Activated CD8-positive, alpha-beta memory T cell treated with anti-CD3 and anti-CD28 coated beads for 36 hours (primary cell): Measurements from ENCODE around the gene GJB3. TPM values are rescaled to one million over a fixed set of nuclear protein-coding genes. Genes with fewer than 3 reads are reported as not detected.

Experiments used
- CTCF ChIA-PET: fragments of 350-600 bp; sonication (Branson Sonifier 250); formaldehyde crosslinking; loops from one replicate; lab custom pipeline; 2021; ENCODE audit warnings: antibody characterized with exemption; lab: Charles Lee
- POLR2A ChIA-PET: fragments of 350-600 bp; sonication (Branson Sonifier 250); formaldehyde crosslinking; loops from one replicate; lab custom pipeline; 2021; ENCODE audit warnings: antibody characterized with exemption; lab: Charles Lee
- total RNA-seq, 2 experiments: library from RNA; stranded (reverse); gene quantifications; one replicate each; pipeline ENCODE4 v1.2.3, GENCODE V29; 2021

Gene GJB3
- total RNA-seq, 2 experiments from 2014 or later, result not detected

DNA sequence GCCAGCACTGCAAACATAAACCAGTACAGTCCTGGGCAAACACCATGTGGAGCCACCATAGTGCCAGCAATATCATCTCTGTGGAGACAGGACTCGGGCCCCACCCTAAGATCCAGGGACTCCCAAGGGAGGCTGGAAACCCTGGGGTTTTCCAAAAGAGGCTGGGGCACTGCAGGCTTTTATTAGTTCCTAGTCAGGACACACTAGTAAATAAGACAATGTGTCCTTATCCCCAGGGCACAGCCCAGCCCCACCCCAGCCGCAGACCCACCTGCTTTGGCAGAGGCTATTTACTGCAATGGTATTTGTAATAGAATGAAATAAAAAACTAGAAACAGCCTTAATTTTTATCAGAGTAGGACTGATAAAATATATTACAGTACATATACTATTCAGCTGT, 486 bp upstream of the GJB3 start:
- CTCF ChIA-PET, result no interaction called here
- POLR2A ChIA-PET, result no interaction called here

DNA sequence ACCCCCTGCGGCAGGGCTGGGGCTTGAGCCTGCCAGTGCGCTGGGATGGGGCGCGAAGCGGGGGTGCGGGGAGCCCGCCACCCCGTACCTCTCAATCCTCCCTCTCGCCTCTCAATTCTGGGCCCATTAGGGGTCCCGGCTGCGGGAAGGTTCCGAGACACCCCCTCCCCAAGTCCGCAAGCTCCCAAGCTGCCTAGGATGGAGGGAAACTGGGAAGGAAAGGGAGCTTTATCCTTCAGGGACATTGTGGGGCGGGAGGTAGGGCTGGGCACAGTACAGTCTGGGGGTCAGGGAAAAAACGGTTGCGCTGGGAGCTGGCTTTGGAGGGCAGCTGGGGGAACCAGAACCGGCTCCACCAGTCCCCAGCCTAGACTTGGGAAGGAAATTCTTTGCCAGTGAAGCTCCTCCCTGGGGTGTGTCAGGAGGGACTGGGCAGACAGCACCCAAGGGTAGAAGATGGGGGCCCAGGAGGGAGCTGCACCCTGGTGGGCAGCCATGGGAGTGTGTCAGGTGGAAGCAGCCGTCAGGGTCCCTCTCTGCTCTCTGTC, 904 bp downstream of the GJB3 start:
- CTCF ChIA-PET, result interaction anchor here (0.8 to 1.9 kb wide), 3 partner anchors 15 to 87 kb away, joined by 3 to 10 read pairs (median 3); no protein-coding TSS in a partner anchor
- POLR2A ChIA-PET, result no interaction called here

DNA sequence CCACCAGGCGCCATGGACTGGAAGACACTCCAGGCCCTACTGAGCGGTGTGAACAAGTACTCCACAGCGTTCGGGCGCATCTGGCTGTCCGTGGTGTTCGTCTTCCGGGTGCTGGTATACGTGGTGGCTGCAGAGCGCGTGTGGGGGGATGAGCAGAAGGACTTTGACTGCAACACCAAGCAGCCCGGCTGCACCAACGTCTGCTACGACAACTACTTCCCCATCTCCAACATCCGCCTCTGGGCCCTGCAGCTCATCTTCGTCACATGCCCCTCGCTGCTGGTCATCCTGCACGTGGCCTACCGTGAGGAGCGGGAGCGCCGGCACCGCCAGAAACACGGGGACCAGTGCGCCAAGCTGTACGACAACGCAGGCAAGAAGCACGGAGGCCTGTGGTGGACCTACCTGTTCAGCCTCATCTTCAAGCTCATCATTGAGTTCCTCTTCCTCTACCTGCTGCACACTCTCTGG, 3.8 kb downstream of the GJB3 start:
- CTCF ChIA-PET, result interaction anchor here (0.8 to 1.5 kb wide), 2 partner anchors 9 to 68 kb away, joined by 3 to 8 read pairs; no protein-coding TSS in a partner anchor
- POLR2A ChIA-PET, result no interaction called here

DNA sequence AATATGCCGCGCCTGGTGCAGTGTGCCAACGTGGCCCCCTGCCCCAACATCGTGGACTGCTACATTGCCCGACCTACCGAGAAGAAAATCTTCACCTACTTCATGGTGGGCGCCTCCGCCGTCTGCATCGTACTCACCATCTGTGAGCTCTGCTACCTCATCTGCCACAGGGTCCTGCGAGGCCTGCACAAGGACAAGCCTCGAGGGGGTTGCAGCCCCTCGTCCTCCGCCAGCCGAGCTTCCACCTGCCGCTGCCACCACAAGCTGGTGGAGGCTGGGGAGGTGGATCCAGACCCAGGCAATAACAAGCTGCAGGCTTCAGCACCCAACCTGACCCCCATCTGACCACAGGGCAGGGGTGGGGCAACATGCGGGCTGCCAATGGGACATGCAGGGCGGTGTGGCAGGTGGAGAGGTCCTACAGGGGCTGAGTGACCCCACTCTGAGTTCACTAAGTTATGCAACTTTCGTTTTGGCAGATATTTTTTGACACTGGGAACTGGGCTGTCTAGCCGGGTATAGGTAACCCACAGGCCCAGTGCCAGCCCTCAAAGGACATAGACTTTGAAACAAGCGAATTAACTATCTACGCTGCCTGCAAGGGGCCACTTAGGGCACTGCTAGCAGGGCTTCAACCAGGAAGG, 4.3 kb downstream of the GJB3 start:
- CTCF ChIA-PET, result interaction anchor here (0.8 to 1.5 kb wide), 2 partner anchors 9 to 67 kb away, joined by 3 to 8 read pairs; no protein-coding TSS in a partner anchor
- POLR2A ChIA-PET, result no interaction called here

DNA sequence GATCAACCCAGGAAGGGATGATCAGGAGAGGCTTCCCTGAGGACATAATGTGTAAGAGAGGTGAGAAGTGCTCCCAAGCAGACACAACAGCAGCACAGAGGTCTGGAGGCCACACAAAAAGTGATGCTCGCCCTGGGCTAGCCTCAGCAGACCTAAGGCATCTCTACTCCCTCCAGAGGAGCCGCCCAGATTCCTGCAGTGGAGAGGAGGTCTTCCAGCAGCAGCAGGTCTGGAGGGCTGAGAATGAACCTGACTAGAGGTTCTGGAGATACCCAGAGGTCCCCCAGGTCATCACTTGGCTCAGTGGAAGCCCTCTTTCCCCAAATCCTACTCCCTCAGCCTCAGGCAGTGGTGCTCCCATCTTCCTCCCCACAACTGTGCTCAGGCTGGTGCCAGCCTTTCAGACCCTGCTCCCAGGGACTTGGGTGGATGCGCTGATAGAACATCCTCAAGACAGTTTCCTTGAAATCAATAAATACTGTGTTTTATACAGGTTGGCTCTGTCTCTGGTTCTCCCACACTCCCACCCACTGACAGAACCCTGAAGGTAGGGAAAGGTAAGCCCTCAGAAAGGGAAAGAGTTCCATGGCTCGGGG, 5.0 kb downstream of the GJB3 start:
- POLR2A ChIA-PET, result no interaction called here

DNA sequence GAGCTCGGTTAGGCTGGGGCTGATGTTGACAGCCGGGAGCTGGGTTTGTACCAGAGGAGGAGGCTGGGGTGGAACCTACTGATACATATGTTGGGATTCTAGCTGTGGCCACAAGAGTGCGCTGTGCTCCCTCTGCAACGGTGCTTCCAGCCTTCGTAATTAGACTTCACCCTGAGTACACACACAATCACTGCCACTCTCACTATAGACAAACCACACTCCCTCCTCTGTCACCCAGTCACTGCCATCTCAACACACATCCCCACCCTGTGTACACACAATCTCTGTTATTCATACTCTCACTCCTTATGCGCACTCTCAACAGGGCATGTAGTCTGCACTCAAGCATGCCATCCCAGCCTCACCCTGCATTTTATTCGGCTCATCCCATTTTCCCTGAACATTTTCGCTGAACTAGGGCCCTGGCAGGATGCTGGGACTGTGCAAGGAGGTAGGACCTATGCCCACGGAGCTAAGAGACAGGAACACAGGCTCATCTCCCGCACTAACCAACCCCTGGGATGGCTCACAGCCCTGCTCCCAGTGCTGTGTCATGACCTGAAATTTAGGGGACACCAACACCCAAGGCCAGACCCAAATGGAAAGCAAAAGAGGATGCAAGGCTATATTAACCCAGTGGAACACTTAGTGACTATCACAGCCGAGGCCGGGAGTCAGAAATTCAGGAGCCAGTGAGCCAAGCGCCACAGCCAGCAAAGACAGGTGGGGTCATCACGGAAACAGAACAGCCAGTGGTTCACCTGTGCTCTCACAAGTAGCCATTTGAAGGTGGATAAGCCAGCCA, 5.7 kb downstream of the GJB3 start:
- ChIA-PET CTCF (interaction anchor here (0.6 to 2.6 kb wide), 6 partner anchors 15 to 80 kb away, joined by 4 to 10 read pairs (median 6); partner anchors contain the start of gene SMIM12), POLR2A (interaction anchor here (0.9 kb wide), 1 partner anchor 80 kb away, joined by 3 read pairs; no protein-coding TSS in a partner anchor)

More for the DNA sequence above, 5.0 kb downstream of the GJB3 start:
- CTCF ChIA-PET, result interaction anchor here (0.6 to 2.6 kb wide), 7 partner anchors 16 to 81 kb away, joined by 4 to 10 read pairs (median 8); partner anchors contain the start of gene SMIM12

DNA sequence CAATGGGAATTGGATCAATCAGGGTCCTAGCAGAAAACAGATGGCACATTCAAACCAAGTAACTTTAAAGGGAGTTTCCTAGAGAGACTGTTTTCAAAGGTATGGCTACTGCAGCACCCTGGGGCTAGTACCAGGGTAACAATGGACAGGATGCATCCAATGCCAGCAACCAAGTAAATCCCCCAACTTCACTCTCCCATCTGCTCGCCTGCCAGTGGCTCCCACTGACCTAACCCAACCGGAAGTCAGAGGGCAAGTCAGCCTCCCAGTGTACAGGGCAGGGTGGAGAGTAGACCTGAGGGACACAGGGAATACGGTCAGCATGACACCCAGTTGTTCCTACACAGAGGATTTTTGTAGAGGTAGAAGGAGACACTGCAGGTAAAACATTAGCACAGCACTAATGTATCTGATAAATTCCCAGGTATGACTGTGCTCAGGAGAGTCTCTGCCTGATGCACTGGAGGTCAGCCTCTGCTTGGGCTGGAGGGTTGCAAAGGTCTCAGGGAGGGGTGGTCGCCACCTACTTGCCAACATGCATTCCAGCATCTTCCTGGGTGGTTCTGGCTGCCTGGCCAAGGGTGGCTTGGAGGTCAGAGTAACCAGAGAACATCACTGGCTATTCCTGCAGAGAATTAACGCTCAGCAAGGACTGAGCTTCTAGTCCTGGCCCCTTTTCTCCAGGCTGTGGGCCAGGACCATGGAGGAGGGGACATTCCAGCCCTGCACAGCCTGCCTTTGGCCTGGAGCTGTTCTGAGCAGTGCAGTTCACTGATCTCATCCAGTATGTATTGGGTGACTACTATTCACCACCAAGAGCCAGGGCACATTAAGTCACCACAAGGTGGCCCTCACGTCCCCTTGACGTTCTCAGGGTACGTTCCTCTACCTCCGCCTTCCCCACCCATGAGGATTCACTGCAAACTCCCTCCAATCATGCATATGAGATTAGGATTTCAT, 6.7 kb downstream of the GJB3 start:
- POLR2A ChIA-PET, result interaction anchor here (0.9 kb wide), 1 partner anchor 79 kb away, joined by 3 read pairs; no protein-coding TSS in a partner anchor
- CTCF ChIA-PET, result interaction anchor here (1.1 to 2.6 kb wide), 3 partner anchors 65 to 77 kb away, joined by 3 to 10 read pairs (median 8); partner anchors contain the start of gene SMIM12

DNA sequence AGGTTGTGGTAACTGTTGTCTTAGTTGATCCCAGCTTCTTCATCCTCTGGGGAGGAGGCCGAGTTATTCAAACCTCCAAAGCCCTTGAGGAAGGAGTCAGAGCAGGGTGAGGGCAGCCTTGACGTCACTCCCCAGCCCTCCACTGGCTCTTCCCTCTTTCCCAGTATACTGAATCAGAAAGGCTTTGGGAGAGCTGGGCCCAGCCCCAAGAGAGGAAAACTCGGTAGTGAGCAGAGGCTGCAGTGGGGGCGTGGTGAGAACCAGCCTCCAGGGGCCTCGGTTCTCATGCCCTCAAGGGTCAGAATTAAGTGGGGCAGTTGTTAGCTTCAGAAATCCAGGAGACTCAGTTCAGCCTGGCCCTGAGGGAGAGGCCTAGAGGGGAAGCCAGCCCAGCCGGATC, 10.0 kb downstream of the GJB3 start:
- POLR2A ChIA-PET, result no interaction called here
- CTCF ChIA-PET, result interaction anchor here (1.7 kb wide), 1 partner anchor 62 kb away, joined by 5 read pairs; no protein-coding TSS in a partner anchor

DNA sequence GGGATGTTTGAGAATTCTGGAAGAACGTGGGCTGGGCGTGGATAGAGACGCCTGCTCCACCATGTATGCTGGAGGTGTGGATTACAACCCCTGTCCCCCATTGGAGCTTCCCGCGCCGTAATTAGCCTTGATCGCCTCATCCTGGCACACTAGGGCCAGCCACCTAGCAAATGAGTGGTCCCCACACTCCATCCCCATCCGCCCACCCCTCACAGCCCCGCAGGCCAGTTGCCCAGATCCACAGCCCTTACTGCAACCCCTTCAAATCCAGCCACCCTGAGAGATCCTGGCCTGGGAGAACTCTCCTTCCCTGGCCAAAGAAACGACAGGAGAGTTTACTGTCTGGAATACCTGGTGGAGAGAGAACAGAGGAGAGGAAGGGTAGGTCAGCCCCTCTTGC, 11.4 kb downstream of the GJB3 start:
- ChIA-PET POLR2A (no interaction called here), CTCF (no interaction called here)

DNA sequence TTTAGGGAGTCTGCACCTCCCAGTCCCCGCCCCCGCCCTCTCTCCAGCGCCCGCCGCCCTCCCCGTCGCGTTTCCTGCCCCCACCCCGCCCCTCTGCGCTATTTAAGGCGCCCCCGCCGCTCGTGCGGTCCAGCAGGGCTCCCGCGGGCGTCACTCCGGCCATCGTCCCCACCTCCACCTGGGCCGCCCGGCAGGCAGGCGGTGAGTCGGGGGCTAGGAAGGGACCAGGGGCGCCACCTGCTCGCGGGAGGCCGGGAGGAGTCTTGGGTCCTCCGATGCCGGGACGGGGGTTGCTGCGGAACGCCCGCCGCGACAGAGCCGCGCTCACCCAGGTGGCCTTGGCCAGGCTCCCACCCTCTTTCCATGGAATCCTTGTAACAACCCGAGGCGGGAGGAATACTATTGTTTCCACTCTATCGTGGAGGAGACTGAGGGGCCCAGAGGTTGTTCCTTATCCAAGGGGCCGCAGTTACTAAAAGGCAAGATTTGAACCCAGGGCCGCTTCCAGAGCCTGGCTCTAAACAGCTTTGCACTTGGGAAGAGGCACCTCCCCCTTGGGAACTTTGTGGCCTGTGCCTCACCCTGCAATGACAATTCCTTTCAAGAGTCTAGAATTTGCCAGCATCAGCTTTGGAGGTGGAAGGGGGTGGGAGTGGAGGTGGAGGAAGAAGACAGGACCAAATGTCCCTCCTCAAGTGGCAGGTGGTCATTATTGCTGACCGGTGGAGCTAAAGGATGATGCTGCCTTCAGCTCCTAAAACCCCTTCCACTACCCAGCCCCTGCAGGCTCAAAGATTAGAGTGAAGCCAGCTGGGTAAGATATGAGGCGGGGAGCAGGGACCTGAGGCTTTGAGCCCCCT, 12.1 kb downstream of the GJB3 start, which contains the start of gene GJA4:
Gene GJA4, plus strand, starts transcription at position 132 of the 860 bp plus-strand sequence. CDS start 1,215 bp downstream, outside the sequence.
- ChIA-PET CTCF (no interaction called here), POLR2A (no interaction called here)

DNA sequence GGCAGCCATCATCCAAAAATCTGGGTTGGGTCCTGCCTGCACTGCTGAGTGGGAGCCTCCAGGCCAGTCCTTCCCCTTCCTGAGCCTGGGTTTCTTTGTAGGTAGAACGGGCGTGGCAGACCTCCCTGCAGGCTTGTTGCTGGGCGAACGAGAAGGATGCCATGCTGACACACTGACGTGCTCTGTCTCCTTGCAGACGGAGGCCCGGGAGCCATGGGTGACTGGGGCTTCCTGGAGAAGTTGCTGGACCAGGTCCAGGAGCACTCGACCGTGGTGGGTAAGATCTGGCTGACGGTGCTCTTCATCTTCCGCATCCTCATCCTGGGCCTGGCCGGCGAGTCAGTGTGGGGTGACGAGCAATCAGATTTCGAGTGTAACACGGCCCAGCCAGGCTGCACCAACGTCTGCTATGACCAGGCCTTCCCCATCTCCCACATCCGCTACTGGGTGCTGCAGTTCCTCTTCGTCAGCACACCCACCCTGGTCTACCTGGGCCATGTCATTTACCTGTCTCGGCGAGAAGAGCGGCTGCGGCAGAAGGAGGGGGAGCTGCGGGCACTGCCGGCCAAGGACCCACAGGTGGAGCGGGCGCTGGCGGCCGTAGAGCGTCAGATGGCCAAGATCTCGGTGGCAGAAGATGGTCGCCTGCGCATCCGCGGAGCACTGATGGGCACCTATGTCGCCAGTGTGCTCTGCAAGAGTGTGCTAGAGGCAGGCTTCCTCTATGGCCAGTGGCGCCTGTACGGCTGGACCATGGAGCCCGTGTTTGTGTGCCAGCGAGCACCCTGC, 13.2 kb downstream of the GJB3 start:
- POLR2A ChIA-PET, result no interaction called here
- CTCF ChIA-PET, result no interaction called here

DNA sequence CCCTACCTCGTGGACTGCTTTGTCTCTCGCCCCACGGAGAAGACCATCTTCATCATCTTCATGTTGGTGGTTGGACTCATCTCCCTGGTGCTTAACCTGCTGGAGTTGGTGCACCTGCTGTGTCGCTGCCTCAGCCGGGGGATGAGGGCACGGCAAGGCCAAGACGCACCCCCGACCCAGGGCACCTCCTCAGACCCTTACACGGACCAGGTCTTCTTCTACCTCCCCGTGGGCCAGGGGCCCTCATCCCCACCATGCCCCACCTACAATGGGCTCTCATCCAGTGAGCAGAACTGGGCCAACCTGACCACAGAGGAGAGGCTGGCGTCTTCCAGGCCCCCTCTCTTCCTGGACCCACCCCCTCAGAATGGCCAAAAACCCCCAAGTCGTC, 13.8 kb downstream of the GJB3 start:
- ChIA-PET CTCF (no interaction called here), POLR2A (no interaction called here)

DNA sequence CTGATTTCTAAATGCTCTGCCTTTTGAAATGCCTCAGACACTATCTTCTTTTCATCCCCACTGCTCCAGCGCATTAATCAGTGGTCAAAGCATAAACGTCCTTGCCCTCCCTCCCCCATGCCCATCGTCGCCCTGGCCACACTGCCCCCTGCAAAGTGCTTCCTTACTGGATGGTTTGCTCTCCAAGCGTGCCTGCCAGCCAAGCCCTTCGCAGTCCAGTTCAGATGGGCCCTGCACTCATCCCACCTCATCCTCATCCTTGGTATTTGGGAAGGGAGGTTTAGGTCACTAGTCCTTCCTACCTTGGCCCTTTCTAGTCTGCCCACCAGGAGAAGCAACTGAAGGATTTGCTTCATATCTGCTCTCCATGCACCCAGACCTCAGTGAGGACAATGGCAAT, 14.9 kb downstream of the GJB3 start:
- CTCF ChIA-PET, result no interaction called here
- POLR2A ChIA-PET, result no interaction called here

DNA sequence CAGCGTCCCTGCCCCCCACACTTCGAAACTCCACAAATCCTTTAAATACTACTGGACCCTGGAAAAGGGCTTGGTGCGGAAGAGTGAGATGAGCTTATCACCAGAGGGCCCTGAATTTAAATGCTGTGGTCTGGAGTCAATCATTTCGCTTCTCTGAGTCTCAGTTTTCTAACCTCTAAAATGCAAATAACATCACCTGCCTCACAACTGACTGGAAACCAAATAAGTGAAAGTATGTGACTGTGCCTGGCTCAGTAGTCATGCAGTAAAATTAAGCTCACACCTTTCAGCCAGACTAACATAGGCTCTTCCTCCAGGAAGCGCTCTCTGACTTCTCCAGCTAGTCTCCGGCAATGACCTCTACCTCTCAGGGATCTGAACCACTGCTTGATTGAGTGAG, 16.0 kb downstream of the GJB3 start:
- CTCF ChIA-PET, result interaction anchor here (0.7 to 2.3 kb wide), 2 partner anchors 15 to 55 kb away, joined by 3 to 7 read pairs; no protein-coding TSS in a partner anchor
- POLR2A ChIA-PET, result no interaction called here

DNA sequence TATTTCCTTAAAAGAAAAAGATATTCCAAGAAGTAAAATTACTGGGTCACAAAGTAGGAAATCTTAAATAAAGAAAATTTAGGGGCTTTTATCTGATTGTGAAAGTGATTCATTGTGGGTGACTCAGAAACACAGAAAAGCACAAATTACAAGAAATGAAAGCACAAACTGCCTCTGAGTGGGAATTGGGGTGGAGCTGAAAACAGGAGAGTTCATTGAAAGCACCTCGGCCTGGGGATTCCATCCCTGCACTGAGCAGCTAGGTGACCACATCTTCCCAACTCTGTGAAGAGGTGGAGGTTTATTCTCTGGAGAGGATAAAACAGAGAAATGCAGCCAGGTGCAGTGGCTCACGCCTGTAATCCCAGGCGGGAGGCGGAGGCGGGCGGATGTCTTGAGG, 19.2 kb downstream of the GJB3 start:
- ChIA-PET CTCF (interaction anchor here (0.7 kb wide), 1 partner anchor 1016 kb away, joined by 3 read pairs; no protein-coding TSS in a partner anchor), POLR2A (interaction anchor here (0.6 kb wide), 1 partner anchor 220 kb away, joined by 13 read pairs; no protein-coding TSS in a partner anchor)

DNA sequence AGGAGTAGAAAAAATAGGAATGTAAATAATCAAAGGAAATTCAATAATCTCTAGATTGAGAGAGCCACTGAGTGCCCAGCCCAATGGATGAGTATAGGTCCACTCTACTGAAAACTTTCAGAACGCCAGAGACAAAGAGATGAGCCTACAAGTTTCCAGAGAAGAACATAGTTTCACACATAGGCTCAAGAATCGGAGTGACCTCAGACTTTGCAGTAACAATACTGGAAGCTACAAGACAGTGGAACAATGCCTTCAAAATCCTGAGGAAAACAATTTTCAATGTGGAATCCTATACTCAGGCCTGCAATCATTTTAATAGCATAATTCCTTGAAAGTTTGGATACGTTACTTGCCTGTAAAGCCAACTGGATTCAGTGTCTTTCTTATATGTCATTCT, 22.8 kb downstream of the GJB3 start:
- POLR2A ChIA-PET, result no interaction called here
- CTCF ChIA-PET, result no interaction called here
